HUES6 (cell line): ENCODE data around the gene PCDHGA8.
"Not testable (repeated sequence)": the region's sequence is repeated elsewhere in the genome, so short reads cannot be mapped to it uniquely, and the experiment has no call there.

Experiments used
- H3K27ac ChIP-seq: 2 replicates; pipeline ENCODE4 v1.7.0; 2013; ENCODE audit warnings: low read depth, mild to moderate bottlenecking, low read length, inconsistent platforms
- H3K27me3 ChIP-seq: 2 replicates; pipeline ENCODE4 v1.6.1; 2013; ENCODE audit warnings: low read length; ENCODE audit not compliant: control insufficient read depth, insufficient read depth
- H3K36me3 ChIP-seq: 2 replicates; pipeline ENCODE4 v1.6.1; 2013; ENCODE audit warnings: low read length; ENCODE audit not compliant: control insufficient read depth, insufficient read depth
- H3K4me1 ChIP-seq: 2 replicates; pipeline ENCODE4 v1.6.1; 2013; ENCODE audit warnings: low read length; ENCODE audit not compliant: control insufficient read depth, insufficient read depth
- H3K4me3 ChIP-seq: 2 replicates; pipeline ENCODE4 v1.5.1; 2013; ENCODE audit warnings: low read depth, low read length
- H3K9ac ChIP-seq: one replicate; pipeline ENCODE4 v1.6.1; 2013; ENCODE audit warnings: mild to moderate bottlenecking, low read length
- H3K9me3 ChIP-seq: 2 replicates; pipeline ENCODE4 v1.6.1; 2013; ENCODE audit warnings: low read depth, low read length; ENCODE audit not compliant: control insufficient read depth, insufficient read depth

Gene PCDHGA8

GRCh38 chr5:141427783-141428426 lies 35.5 kb downstream of the PCDHGA8 start:
- peaks cover 16% of the 10 kb centered on the region for H3K36me3 ChIP-seq
- no peaks in the 10 kb centered on the region for H3K27me3 ChIP-seq
- H3K9me3 ChIP-seq: peaks cover 66% of the 10 kb centered on the region
- no peak overlapping the region for H3K27ac ChIP-seq
- no peaks in the 10 kb centered on the region for H3K4me1 ChIP-seq
- H3K4me3 ChIP-seq: no peak overlapping the region
- no peak overlapping the region for H3K9ac ChIP-seq

- Histone ChIP-seq H3K36me3 (peaks cover 16% of the 10 kb centered on the region), H3K9me3 (peaks cover 66% of the 10 kb centered on the region), H3K9ac (no peak within 1 kb of the TSS), H3K27me3 (no peaks in the 10 kb centered on the region), H3K4me1 (no peaks in the 10 kb centered on the region), H3K27ac (no peak within 1 kb of the TSS), H3K4me3 (no peak within 1 kb of the TSS)
Measured at GRCh38 chr5:141430332-141431113, 38.1 kb downstream of the PCDHGA8 start, which contains the start of gene PCDHGA12. Gene PCDHGA12 (plus strand): TSS chr5:141430507. CDS start chr5:141430760, 253 bp downstream.

GRCh38 chr5:141431286-141431685 lies 38.9 kb downstream of the PCDHGA8 start:
- H3K27me3 ChIP-seq: no peaks in the 10 kb centered on the region
- no peak overlapping the region for H3K4me3 ChIP-seq
- H3K4me1 ChIP-seq: no peaks in the 10 kb centered on the region
- no peak overlapping the region for H3K27ac ChIP-seq
- no peak overlapping the region for H3K9ac ChIP-seq
- H3K36me3 ChIP-seq: peaks cover 16% of the 10 kb centered on the region
- peaks cover 63% of the 10 kb centered on the region for H3K9me3 ChIP-seq

GRCh38 chr5:141432308-141432707 lies 39.9 kb downstream of the PCDHGA8 start:
- not testable (repeated sequence) for H3K9ac ChIP-seq, H3K27me3 ChIP-seq, H3K4me3 ChIP-seq, H3K27ac ChIP-seq, H3K4me1 ChIP-seq
- H3K9me3 ChIP-seq: peaks cover 55% of the 10 kb centered on the region
- H3K36me3 ChIP-seq: peaks cover 16% of the 10 kb centered on the region

GRCh38 chr5:141432726-141433125 lies 40.3 kb downstream of the PCDHGA8 start:
- H3K27ac ChIP-seq, H3K4me3 ChIP-seq, H3K9ac ChIP-seq, H3K27me3 ChIP-seq, H3K4me1 ChIP-seq: not testable (repeated sequence)
- Histone ChIP-seq H3K9me3 (peaks cover 50% of the 10 kb centered on the region), H3K36me3 (peaks cover 13% of the 10 kb centered on the region)

- H3K9me3 ChIP-seq: peaks cover 41% of the 10 kb centered on the region
- no peak overlapping the region for H3K27ac ChIP-seq
- H3K4me3 ChIP-seq: no peak overlapping the region
- no peaks in the 10 kb centered on the region for H3K27me3 ChIP-seq
- no peaks in the 10 kb centered on the region for H3K4me1 ChIP-seq
- no peak overlapping the region for H3K9ac ChIP-seq
- H3K36me3 ChIP-seq: peaks cover 9% of the 10 kb centered on the region
Measured at GRCh38 chr5:141434006-141434405, 41.6 kb downstream of the PCDHGA8 start.

GRCh38 chr5:141437221-141437620 lies 44.8 kb downstream of the PCDHGA8 start:
- no peak overlapping the region for H3K9ac ChIP-seq
- H3K4me1 ChIP-seq: no peaks in the 10 kb centered on the region
- H3K4me3 ChIP-seq: no peak overlapping the region
- H3K27me3 ChIP-seq: no peaks in the 10 kb centered on the region
- H3K27ac ChIP-seq: no peak overlapping the region
- no peaks in the 10 kb centered on the region for H3K36me3 ChIP-seq
- H3K9me3 ChIP-seq: peaks cover 29% of the 10 kb centered on the region

- H3K27ac ChIP-seq: no peak overlapping the region
- no peaks in the 10 kb centered on the region for H3K36me3 ChIP-seq
- peaks cover 14% of the 10 kb centered on the region for H3K9me3 ChIP-seq
- no peaks in the 10 kb centered on the region for H3K27me3 ChIP-seq
- no peaks in the 10 kb centered on the region for H3K4me1 ChIP-seq
- no peak overlapping the region for H3K9ac ChIP-seq
- no peak overlapping the region for H3K4me3 ChIP-seq
Measured at GRCh38 chr5:141439411-141440141, 47.1 kb downstream of the PCDHGA8 start.

GRCh38 chr5:141440341-141440740 lies 47.9 kb downstream of the PCDHGA8 start:
- H3K27me3 ChIP-seq: no peaks in the 10 kb centered on the region
- no peaks in the 10 kb centered on the region for H3K4me1 ChIP-seq
- H3K9me3 ChIP-seq: peaks cover 14% of the 10 kb centered on the region
- H3K36me3 ChIP-seq: no peaks in the 10 kb centered on the region
- H3K4me3 ChIP-seq: no peak overlapping the region
- H3K27ac ChIP-seq: no peak overlapping the region
- H3K9ac ChIP-seq: no peak overlapping the region

GRCh38 chr5:141441571-141442170 lies 49.2 kb downstream of the PCDHGA8 start:
- Histone ChIP-seq H3K27me3 (no peaks in the 10 kb centered on the region), H3K4me1 (no peaks in the 10 kb centered on the region), H3K27ac (no peak overlapping the region), H3K9me3 (peaks cover 7% of the 10 kb centered on the region), H3K36me3 (no peaks in the 10 kb centered on the region), H3K9ac (no peak overlapping the region), H3K4me3 (no peak overlapping the region)
